ENCODE data around the gene PCED1A.
"Not testable (repeated sequence)": the region's sequence is repeated elsewhere in the genome, so short reads cannot be mapped to it uniquely, and the experiment has no call there.

Gene PCED1A

DNA sequence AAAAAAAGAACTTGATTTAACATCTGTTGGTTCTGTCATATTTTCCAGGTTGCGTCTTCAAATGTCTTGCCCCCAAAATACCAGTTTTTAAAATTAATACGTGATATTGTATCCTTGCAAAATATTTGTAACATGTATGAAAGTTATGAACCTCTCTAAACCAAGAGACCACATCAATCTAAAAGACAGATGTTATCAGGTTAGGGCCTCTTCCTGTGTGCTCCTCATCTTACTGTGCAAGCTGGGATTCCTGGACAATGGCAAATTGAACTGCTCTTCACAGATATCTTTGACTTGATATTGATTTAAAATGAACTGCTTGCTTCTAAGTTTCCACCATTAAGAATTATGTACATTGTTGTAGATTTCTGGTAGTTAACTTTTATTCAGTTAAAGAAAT is 14.7 kb downstream of the PCED1A start:
- FAIRE-seq = no peak

DNA sequence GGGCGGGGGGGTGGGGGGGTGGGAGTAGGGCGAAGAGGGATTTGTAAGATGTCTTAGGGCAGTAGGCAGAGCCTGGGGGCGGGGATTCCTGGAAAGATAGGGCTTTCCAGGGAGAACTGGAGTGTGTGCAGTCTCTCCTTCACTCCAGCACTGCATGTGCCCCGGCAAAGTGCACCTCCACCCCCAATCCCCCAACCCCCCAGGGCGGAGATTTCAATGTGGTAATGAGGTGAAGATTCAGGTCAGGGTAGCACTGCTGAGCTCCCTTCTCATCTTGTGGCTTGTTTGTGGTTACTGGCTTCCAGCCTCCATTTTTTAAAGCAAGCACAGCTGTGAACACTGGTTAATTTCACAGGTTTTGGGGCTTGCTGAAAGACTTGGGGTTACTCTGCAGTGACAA is 18.4 kb downstream of the PCED1A start:
- FAIRE-seq = no peak

DNA sequence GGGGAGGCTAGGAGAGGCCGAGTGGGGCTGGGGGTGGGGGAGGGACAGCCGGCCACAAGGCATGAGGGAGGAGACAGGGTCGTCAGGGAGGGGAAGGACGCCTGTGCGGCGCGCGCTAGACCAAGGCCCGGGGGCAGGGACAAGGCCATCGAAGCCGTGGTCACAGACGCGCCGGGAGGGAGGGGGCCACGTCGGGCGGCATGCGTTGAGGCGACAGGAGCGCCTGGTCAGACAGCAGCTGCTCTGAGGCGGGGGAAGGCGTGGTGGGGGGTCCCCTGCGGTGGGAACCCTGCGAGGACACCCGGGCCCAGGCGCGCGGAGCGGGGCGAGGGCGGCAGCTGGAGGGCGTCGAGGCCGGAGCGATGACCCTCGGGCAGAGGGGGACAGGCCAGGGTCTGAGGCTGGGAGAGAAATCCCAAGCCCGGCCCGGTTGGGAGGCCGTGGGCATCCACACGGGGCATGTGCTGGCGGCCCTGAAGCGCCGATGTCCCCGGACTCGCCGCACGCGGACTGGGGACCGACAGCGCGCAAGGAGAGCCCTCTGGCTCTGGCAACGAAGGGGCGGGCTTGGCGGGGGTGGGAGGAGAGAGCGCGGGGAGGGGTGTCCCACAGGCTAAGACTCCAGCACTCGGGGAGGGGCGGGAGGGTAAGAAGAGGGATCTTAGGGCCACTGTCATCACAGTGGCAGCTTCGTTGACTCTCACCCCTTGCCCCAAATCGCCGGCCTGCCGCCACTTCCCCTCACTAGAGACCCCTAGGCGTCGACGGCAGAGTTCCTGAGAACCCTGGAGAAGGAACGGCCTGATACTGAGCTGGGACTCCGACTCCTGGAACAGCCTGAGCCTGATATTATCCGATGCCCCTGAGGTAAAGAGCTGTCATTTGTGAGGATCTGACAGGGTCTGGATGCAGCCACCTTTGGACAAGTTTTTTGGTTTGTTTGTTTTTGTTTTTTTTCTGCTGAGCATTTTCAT is 19.3 kb downstream of the PCED1A start:
- no peak for FAIRE-seq

DNA sequence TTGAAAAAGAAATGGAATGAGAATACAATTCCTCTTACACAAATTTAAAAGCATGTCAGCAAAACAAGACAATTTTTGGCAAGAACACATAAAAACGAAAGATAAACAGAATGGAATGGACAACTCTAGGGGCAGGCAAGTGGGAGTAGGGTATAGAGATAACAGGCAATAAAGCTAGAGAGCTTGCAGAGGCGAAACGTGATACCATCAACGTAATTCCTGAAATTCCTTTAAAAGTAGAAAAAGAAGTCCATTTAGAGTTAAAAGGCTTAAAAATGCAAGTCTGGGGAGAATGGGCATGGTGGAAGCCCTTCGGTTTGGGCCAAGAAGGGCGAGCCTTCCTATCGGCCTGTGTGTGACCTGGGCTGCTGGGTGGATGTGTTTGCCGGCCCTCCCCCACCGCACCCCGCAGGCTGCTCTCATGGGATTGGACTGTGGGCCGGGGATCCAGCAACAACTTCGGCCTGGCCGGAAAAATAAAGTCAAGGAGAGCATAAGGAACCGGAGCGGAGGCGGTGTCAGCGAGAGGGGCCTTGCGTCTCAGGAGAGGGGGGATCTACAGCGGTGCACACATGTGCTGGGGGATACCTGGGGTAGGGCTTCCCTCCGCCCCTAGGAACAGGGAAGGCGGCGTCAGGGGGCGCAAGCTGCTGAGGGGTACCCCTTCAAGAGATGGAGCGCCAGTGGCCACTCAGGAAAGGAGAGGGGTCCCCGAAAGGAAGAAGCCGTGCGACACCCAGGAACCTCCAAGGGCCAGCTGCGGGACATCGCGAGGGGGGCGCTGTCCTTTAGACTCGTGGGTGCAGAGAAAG is 20.2 kb downstream of the PCED1A start:
- no peak for FAIRE-seq

DNA sequence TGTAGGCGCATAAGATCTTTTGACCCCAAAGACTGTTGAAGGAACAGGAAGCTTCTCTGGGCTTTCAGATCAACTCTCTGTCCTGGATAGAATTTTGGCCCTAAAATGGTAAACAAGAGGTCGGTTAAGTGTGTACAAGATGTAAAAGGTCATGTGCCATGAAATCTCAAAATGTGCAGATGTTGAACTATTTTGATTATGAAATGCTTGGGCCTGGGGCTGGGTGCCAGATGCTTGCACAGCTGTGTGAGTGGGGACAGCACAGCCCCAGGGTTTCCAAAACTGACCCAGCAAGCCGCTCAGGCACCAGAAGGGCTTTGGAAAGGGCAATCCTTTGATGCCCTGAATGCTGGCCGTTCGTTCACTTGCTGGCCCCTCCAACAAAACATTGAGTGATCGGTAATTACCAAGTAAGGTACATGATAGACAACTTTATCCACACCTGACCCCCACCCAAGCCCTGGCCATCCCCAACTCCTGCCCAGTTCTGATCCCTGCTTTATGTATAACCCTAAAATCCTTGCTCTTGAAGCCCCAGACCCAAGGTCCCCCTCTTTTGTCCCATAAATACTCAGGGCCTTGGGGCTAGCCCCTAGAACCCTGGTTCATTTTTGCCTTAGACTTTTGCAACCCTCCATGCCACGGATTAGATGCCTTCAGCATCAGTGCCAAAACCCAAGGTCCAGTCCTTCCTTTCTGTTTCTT is 22.4 kb downstream of the PCED1A start:
- no peak for FAIRE-seq

DNA sequence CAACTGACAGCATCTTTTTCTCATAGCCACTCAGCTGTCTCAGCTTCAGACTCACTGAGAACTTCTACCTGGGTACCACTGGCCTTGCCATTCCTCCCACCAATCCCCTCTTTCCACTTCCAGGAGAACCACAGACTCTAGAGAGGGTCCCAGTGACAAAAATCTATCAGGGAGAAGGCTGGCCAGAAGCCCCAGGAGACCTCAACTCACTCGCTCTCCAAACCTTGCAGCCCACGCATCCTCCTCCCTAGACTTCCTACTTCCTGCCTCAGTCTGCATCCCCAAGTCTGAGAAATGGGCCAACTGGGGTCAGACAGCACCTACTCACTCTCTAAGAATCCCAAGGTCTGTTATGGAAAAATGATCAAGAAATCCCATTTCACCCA is 23.1 kb downstream of the PCED1A start:
- no peak for FAIRE-seq

DNA sequence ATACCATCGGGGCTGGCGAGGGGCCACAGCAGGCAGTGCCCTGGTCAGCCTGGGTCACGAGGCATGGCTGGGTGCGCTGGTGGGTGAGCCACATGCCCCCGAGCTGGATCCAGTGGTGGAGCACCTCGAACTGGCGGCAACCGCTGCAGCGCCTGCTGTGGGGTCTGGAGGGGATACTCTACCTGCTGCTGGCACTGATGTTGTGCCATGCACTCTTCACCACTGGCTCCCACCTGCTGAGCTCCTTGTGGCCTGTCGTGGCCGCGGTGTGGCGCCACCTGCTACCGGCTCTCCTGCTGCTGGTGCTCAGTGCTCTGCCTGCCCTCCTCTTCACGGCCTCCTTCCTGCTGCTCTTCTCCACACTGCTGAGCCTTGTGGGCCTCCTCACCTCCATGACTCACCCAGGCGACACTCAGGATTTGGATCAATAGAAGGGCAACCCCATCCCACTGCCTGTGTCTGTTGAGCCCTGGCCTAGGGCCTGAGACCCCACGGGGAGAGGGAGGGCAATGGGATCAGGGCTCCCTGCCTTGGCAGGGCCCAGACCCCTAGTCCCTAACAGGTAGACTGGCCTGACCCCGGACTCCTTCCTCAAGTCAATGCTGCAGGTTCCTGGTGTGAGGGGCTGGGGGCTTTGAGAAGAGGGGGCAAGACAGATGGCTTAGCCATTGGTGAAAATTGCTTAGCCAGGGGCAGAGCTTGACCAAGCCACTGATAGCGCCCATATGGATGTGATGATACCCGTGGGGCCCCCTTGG is 23.7 kb downstream of the PCED1A start:
- FAIRE-seq = no peak

DNA sequence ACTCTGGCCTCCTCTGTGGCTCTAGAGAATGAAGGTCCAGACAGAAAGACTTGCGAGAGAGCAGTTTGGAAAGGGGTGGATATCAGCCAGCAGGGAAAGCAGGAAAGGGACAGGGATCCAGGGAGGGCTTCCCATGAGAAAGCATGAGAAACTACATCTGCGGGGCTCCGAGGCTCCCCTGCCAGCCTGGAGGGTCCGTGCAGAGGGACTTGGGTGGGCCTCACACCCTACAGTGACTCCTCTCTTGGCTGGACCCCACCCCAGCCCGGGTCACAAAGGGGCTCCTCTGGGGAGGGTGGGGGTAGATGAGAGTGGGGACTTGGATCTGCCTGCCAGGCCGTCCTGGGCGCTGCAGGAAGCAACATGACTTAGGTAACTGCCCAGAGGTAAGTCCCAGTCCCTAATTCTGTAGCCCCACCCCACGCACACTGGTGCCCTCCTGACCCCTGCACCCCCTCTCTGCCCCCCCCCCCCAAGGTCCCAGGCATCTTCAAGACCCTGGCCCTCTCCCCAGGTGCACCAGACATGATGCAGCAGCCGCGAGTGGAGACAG is 24.3 kb downstream of the PCED1A start, which contains the start of gene TMEM239:
Gene TMEM239 (plus strand): TSS at position 335 of the 553 bp plus-strand sequence. CDS start 191 bp downstream, at position 526.
- FAIRE-seq = no peak

DNA sequence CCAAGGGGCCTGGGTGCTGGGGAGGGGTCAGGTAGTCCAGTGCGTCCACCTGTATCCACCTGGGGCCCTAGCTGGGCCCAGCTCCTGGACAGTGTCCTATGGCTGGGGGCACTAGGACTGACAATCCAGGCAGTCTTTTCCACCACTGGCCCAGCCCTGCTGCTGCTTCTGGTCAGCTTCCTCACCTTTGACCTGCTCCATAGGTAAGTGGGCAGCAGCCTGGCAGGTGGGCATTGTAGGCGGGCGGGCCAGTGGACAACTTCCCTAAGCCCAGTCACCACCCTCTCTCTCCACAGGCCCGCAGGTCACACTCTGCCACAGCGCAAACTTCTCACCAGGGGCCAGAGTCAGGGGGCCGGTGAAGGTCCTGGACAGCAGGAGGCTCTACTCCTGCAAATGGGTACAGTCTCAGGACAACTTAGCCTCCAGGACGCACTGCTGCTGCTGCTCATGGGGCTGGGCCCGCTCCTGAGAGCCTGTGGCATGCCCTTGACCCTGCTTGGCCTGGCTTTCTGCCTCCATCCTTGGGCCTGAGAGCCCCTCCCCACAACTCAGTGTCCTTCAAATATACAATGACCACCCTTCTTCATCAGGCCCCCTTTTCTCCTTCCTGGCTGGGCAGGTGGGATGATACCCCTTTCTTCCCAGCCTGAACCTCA is 25.1 kb downstream of the PCED1A start:
- FAIRE-seq = no peak

DNA sequence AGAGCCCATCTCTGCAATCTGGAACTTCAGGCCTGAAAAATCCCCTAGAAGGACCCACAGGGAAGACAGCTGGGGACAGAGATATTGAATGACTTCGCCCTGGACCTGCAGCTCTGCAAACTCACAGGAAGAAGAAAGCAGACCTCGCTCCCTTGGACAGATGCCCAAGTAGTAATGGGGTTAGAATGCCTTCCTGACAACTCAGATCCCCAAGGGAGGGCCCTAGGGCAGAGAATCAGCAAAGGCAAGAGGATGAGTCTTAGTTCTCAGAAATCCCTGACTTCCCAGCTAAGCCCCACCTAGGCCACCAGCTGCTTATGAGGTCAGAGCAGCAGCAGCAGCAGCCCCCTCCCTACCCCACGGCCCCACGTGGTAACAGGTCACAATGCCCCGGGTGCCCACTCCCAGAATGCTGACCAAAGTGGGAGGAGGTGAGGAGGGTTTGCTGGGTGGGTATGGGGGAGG is 25.8 kb downstream of the PCED1A start, which contains the start of gene C20orf141:
Gene C20orf141 (plus strand): TSS at position 401 of the 465 bp plus-strand sequence. CDS start 198 bp downstream, outside the sequence.
- no peak for FAIRE-seq

DNA sequence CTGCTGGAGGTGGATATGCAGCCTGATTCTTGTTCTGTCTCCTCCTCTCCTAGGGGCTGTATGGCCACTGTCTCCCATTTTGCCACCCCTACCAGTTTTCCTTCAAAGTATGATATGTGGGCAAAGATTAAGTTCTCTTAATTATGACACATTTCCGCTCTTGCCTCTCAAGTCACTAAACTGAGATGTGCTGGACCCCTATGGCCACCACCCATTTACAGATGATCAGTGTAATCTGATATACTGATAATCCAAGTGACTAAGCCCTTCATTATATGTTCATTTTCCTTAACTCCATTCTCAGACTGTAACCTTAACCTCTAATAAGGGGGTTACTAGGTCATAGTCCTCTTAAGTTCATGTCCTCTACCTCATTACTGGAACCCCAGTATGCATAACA is 26.4 kb downstream of the PCED1A start:
- no peak for FAIRE-seq

DNA sequence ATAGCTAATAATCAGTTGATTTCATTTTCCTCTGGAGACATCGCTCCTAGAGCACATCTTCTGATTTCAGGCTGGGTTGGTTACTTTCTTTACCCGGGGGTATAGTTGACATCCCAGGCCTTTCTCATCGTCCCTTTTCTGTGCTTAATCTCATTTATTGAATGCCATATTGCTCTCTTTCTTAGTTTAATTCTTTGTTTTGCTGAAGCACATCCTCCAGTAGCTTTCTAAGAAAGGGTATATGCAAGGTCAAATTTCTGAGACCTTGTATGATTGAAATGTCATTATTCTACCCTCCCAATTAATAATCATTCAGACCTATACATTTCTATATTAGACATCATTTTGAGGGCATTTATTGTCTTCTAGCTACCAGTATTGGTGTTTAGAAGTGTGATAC is 28.3 kb downstream of the PCED1A start:
- no peak for FAIRE-seq

DNA sequence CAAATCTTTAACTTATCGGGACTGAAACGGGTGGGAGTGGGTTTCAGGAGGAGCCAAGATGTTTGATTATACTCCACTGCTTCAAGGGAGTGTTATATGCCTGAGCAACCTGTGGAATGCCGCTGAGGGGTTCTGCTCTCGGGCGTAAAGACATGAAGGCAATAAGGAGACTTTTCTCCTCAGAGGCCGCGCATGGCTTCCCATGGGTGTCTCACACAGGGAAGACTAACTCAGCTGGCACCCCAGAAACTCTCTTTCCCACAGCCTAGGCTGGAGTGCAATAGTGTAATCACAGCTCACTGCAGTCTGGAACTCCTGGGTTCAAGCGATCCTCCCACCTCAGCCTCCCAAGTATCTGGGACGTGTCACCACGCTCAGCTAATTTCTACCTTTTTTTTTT is 30.8 kb downstream of the PCED1A start:
- FAIRE-seq = no peak

DNA sequence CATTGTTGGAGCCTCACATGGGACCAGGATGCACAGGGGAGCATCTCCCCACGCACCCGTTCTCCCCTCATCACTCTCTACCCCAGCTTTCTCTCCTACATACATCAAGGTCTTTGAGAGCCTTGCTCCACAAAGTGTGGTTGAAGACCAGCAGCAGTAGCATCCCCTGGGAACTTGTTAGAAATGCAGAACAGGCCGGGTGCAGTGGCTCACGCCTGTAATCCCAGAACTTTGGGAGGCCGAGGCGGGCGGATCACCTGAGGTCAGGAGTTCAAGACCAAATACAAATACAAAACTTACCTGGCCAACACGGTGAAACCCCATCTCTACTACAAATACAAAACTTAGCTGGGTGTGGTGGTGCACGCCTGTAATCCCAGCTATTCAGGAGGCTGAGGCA is 32.5 kb downstream of the PCED1A start:
- FAIRE-seq = not testable (repeated sequence)

DNA sequence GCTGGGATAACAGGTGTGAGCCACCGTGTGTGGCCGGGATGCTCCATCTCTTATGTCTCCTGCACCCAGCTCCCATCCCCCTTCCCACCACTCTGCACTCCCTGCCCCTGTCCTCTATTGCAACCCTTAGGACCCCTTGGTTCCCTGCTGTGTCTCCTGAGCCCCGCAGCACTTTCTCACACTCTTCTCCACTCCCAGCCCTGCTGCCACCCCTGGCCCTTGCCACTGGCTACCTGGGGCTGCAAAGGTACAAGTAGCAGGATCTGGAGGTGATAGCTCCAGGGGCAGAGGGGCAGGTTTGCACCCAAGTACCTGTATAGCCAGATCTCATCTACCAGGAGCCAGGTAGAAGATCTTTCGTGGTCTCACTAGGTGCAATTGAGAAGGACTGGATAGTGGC is 33.4 kb downstream of the PCED1A start:
- no peak for FAIRE-seq

DNA sequence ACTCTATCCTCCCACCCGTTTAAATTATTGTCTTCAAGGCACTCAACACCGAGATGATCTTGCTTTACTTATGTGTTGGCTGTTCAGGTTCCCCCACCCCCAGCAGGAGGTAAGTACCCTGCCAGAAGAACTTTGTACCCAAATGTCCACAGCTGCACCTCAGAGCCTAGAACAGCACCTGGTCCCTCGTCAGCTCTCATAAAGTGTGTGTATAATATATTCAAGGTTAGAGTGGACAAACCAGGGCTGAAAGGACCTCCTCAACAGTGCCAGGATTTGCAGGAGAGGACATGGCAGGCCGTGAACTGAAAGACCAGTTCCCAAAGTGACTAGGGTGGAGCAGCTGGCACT is 34.1 kb downstream of the PCED1A start:
- FAIRE-seq = no peak

DNA sequence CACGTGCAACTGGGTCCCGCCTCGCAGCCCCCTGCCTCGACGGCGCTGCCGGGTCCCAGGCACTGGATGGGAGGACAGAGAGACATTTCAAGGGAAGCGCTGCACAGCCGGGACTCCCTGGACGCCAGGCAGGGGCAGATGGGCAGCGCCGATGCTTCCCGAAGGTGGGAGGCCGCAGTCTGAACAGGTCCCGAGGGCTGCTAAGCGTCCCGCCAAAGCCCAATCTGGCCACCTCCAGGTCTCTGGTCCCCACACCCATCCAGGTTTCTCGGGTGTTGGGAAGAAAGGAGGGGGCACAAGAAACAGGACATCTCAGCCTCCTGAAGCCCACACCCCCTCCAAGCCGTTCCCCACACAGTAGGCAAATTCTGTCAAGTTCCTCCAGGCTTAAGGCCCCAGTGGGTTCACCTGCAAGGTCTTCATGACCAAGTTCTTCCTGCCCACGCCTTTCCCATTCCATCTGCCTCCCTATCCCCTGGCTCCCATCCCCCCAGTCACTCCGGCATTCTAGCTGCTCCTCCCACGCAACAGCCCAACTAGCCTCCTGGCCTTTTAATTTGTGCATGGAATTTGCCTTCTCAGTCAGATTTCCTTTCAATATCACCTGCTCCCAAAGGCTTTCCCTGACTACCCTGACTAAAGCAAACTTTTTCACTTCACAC is 34.6 kb downstream of the PCED1A start:
- FAIRE-seq = no peak

DNA sequence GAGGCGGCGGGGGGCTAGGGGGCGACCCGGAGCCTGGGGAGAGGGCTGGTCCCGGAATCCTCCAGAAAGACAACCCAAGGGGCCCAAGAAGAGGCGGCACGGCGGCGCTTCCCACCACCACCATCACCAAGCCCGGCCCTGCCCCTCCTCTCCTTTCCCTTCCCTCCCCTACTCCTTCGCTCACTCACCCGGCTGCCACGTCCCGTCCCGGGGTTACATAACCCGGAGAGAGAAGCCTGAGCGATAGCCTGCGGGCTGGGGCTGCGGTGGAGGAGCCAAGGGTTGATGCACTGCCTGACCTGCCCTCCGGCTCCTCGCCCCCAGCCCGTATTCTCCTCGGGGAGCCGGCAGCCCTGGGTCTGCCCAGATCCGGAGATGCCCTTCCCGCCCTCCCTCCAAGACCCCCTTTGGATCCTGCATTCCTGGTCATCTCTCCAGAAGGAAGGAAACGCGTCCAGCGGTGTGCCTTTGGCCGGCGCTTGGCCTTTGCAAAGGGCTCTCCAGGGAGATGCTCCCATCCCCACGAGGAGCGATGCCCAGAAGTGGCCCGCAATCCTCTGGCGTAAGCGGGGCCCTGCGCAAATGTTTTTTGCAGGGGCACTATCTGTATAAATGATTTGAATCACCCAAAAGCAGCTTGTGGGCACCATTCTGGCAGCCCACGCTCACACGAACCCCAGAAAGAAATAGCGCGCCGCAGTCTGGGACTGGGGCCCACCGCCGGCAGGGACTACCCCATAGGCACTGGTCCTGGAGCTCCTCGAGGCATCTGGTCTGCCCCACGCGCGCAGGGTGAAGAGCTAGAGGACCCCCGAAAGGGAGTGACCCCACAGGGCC is 35.4 kb downstream of the PCED1A start:
- FAIRE-seq = no peak

DNA sequence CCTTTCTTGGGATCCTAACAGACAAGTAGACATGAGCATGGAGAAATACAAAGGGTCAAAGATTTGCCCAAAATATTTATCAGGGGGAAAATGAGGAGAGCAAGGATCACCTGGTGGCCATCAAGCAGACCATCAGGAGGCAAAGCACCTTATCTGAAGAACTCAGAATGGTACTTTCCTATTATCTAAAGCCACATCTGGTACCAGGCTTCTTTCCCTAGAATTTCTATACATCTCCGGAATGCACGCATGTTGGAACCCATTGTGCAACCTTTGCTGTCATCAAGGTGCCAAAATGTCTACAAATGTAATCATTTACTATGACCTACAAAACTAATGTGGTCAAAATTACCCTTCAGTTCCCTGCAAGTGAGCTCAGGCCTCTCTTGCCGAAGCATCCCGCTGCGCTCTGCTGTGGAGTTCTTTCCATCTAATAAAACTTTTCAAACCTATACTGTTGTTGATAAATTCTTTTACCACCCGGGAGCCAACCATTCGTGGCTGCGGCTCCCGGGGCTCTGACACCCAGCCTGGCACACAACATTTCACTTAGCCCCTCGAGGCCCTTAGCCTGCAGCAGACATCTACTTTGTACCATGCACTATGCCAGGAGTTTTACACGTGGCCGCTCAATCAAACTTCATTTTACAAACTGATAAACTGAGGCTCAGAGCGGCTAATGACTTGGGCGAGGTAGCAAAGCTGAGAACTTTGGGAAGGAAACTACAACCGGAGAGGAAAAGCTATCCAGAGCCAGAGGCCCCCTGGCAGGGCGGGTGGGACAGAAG is 36.2 kb downstream of the PCED1A start:
- FAIRE-seq = no peak
